H1 (cell line): ENCODE data around the gene IRF8. TPM values are rescaled to one million over a fixed set of nuclear protein-coding genes. Genes with fewer than 3 reads are reported as not detected.

ENCODE experiments used
- CTCF ChIA-PET: fragments of 300-600 bp; sonication (Branson Sonifier 250); formaldehyde crosslinking; loops from one replicate; lab custom pipeline; 2021; ENCODE audit not compliant: partially characterized antibody; lab: Charles Lee
- POLR2A ChIA-PET: fragments of 300-600 bp; sonication (Branson Sonifier 250); formaldehyde crosslinking; loops from one replicate; lab custom pipeline; 2021; ENCODE audit warnings: inconsistent platforms; ENCODE audit not compliant: partially characterized antibody; lab: Charles Lee
- DNase-seq, 2 experiments: peaks; one replicate each; pipeline versions ENCODE4 v3.0.0 to v3.0.0-alpha.2; 2010 to 2022; ENCODE audit warnings: low spot score in 2 of 2, low read depth in 1 of 2, mixed read lengths in 1 of 2
- FAIRE-seq: peaks from 2 replicates; lab custom pipeline; 2011; peaks lifted over from hg19 to GRCh38; lab: Jason Lieb, UNC
- H2AFZ ChIP-seq: 2 replicates; pipeline ENCODE4 v1.8.1; 2012; ENCODE audit warnings: low read length, inconsistent platforms
- H2AK5ac ChIP-seq: 2 replicates; pipeline ENCODE4 v1.6.1; 2013; ENCODE audit warnings: low read depth, low read length
- H2BK120ac ChIP-seq: replicated peaks from 2 replicates; pipeline ENCODE3; 2013; ENCODE audit warnings: low read depth, low read length, inconsistent platforms
- H2BK12ac ChIP-seq: 2 replicates; pipeline ENCODE4 v1.6.1; 2013; ENCODE audit warnings: low read depth, low read length
- H2BK15ac ChIP-seq: 2 replicates; pipeline ENCODE4 v1.6.1; 2013; ENCODE audit warnings: low read length
- H2BK20ac ChIP-seq: 2 replicates; pipeline ENCODE4 v1.6.1; 2013; ENCODE audit warnings: low read length
- H2BK5ac ChIP-seq: 2 replicates; pipeline ENCODE4 v1.6.1; 2013; ENCODE audit warnings: low read depth, low read length
- H3K14ac ChIP-seq: 2 replicates; pipeline ENCODE4 v1.6.1; 2013; ENCODE audit warnings: inconsistent platforms; ENCODE audit not compliant: insufficient read length
- H3K18ac ChIP-seq: 2 replicates; pipeline ENCODE4 v1.6.1; 2013; ENCODE audit warnings: low read length; ENCODE audit errors: extremely low read depth
- H3K23ac ChIP-seq: 2 replicates; pipeline ENCODE4 v1.6.1; 2013; ENCODE audit warnings: inconsistent platforms; ENCODE audit not compliant: insufficient read length
- H3K23me2 ChIP-seq: 2 replicates; pipeline ENCODE4 v1.6.1; 2013; ENCODE audit warnings: low read depth, low read length
- H3K27ac ChIP-seq: 2 replicates; pipeline ENCODE4 v1.6.1; 2011; ENCODE audit warnings: low read depth, low read length, inconsistent platforms
- H3K27me3 ChIP-seq, 4 experiments: replicated peaks in 1 of 4; 1 replicate in 1 of 4; 2 replicates in 3 of 4; pipeline versions ENCODE4 v1.6.1 to v1.8.1; 2011 to 2013; ENCODE audit warnings: low read length in 3 of 4, mild to moderate bottlenecking in 3 of 4, inconsistent platforms in 2 of 4, mixed read lengths in 2 of 4, moderate library complexity in 1 of 4; ENCODE audit not compliant: control insufficient read depth in 3 of 4, insufficient read depth in 3 of 4; ENCODE audit errors: extremely low read depth in 1 of 4
- H3K36me3 ChIP-seq, 4 experiments: 2 replicates each; pipeline versions ENCODE4 v1.6.1 to v1.8.1; 2011 to 2013; ENCODE audit warnings: mild to moderate bottlenecking in 4 of 4, low read length in 3 of 4, moderate library complexity in 2 of 4, control low read depth in 1 of 4, inconsistent platforms in 1 of 4; ENCODE audit not compliant: insufficient read depth in 4 of 4, control insufficient read depth in 2 of 4
- H3K4ac ChIP-seq: replicated peaks from 2 replicates; pipeline ENCODE3; 2013; ENCODE audit warnings: low read length, low read depth, mixed read lengths, inconsistent platforms; ENCODE audit not compliant: insufficient read length
- H3K4me1 ChIP-seq, 4 experiments: replicated peaks in 1 of 4; 1 replicate in 1 of 4; 2 replicates in 3 of 4; pipeline versions ENCODE4 v1.6.1 to v1.8.1; 2011 to 2013; ENCODE audit warnings: low read length in 3 of 4, inconsistent platforms in 2 of 4, mixed read lengths in 1 of 4; ENCODE audit not compliant: insufficient read depth in 4 of 4, control insufficient read depth in 3 of 4
- H3K4me2 ChIP-seq, 2 experiments: 2 replicates each; pipeline versions ENCODE4 v1.6.1 to v1.8.1; 2011 to 2013; ENCODE audit warnings: low read depth in 2 of 2, low read length in 2 of 2, control low read depth in 1 of 2, inconsistent platforms in 1 of 2, mild to moderate bottlenecking in 1 of 2; ENCODE audit not compliant: insufficient read depth in 1 of 2
- H3K4me3 ChIP-seq, 4 experiments: fragments of 200-600, 300-600 bp in 1 of 4; sonication (generic), shearing (Covaris generic), sonication (Bioruptor Twin) in 1 of 4; 2 replicates each; pipeline versions ENCODE4 v1.5.1 to v1.8.1; 2011 to 2016; ENCODE audit warnings: low read length in 4 of 4, low read depth in 3 of 4, control low read depth in 2 of 4, inconsistent platforms in 2 of 4, mild to moderate bottlenecking in 2 of 4, mixed read lengths in 1 of 4, moderate library complexity in 1 of 4; ENCODE audit not compliant: insufficient read depth in 2 of 4; ENCODE audit errors: extremely low read depth in 1 of 4
- H3K56ac ChIP-seq: replicated peaks from 2 replicates; pipeline ENCODE3; 2013; ENCODE audit warnings: low read depth, mild to moderate bottlenecking, mixed read lengths, low read length, inconsistent platforms; ENCODE audit not compliant: insufficient read length
- H3K79me1 ChIP-seq: 2 replicates; pipeline ENCODE4 v1.6.1; 2013; ENCODE audit warnings: low read depth, low read length, control low read depth
- H3K79me2 ChIP-seq, 2 experiments: 2 replicates each; pipeline versions ENCODE4 v1.6.1 to v1.8.1; 2012 to 2013; ENCODE audit warnings: low read length in 2 of 2, mild to moderate bottlenecking in 2 of 2, inconsistent platforms in 1 of 2; ENCODE audit not compliant: insufficient read depth in 2 of 2, control insufficient read depth in 1 of 2
- H3K9ac ChIP-seq, 4 experiments: replicated peaks in 1 of 4; 1 replicate in 1 of 4; 2 replicates in 3 of 4; pipeline versions ENCODE4 v1.6.1 to v1.8.1; 2011 to 2013; ENCODE audit warnings: low read depth in 3 of 4, low read length in 3 of 4, control low read depth in 2 of 4, mild to moderate bottlenecking in 2 of 4, moderate library complexity in 2 of 4, inconsistent platforms in 1 of 4; ENCODE audit errors: extremely low read depth in 1 of 4
- H3K9me3 ChIP-seq, 2 experiments: 2 replicates each; pipeline versions ENCODE4 v1.6.1 to v1.8.1; 2012 to 2013; ENCODE audit warnings: mild to moderate bottlenecking in 2 of 2, moderate library complexity in 2 of 2, control low read depth in 1 of 2, inconsistent platforms in 1 of 2, low read depth in 1 of 2, low read length in 1 of 2, mixed read lengths in 1 of 2; ENCODE audit not compliant: insufficient read depth in 2 of 2
- H4K20me1 ChIP-seq, 2 experiments: replicated peaks in 1 of 2; 2 replicates each; pipeline versions ENCODE3 to v1.8.1; 2011 to 2013; ENCODE audit warnings: inconsistent platforms in 2 of 2, low read length in 2 of 2, mild to moderate bottlenecking in 1 of 2; ENCODE audit not compliant: insufficient read depth in 2 of 2, control insufficient read depth in 1 of 2
- H4K5ac ChIP-seq: 2 replicates; pipeline ENCODE4 v1.6.1; 2013; ENCODE audit warnings: low read length, low read depth, mixed read lengths, inconsistent platforms; ENCODE audit not compliant: insufficient read length
- H4K8ac ChIP-seq: 2 replicates; pipeline ENCODE4 v1.8.0; 2013; ENCODE audit warnings: mild to moderate bottlenecking, moderate library complexity, low read length, inconsistent platforms; ENCODE audit not compliant: insufficient read depth; ENCODE audit errors: extremely low read depth
- H4K91ac ChIP-seq: replicated peaks from 2 replicates; pipeline ENCODE3; 2013; ENCODE audit warnings: low read length, mixed read lengths, inconsistent platforms; ENCODE audit not compliant: insufficient read length
- WGBS, 2 experiments: shearing (Covaris generic) in 1 of 2; methylation state at CpG; one replicate each; pipeline versions ENCODE4 v1.1.6 to v1.1.7; 2013 to 2015; ENCODE audit warnings: low lambda C conversion rate in 2 of 2, mixed read lengths in 2 of 2, inconsistent platforms in 1 of 2, low coverage in 1 of 2, missing lambda C conversion rate in 1 of 2; ENCODE audit not compliant: insufficient replicate concordance in 2 of 2, insufficient coverage in 1 of 2, insufficient read length in 1 of 2; ENCODE audit errors: extremely low coverage in 1 of 2, missing lambda C conversion rate in 1 of 2; 5-methylcytosine and 5-hydroxymethylcytosine counted together
- polyA plus RNA-seq, 7 experiments: library from polyadenylated mRNA; depleted of rRNA in 3 of 7; stranded (reverse) in 5 of 7; unstranded in 2 of 7; fragments of >200 nt in 5 of 7; fragments of 200-250 nt in 2 of 7; gene quantifications; 1 replicate in 5 of 7; 2 replicates in 1 of 7; 4 replicates in 1 of 7; pipeline versions ENCODE4 v1.2.1 to v1.2.3, GENCODE V29; 2011 to 2013; ENCODE audit warnings: missing spikeins in 2 of 7, mixed read lengths in 2 of 7
- total RNA-seq: library from RNA; stranded (reverse); fragmentation: NEBNext Ultra II Directional; extraction: Animal tissue kit (Norgen Biotek cat#: 25700); gene quantifications from 2 replicates; pipeline ENCODE4 v1.2.1, GENCODE V29; 2021

The IRF8 gene
- total and polyA plus RNA-seq, 2 of the 8 experiments (the other 6 are each of a cell fraction or from before 2014, with no cell fraction given), result 0.35 to 2.0 TPM

- H3K56ac ChIP-seq, result no peak overlapping the region
- ChIA-PET CTCF (no interaction called here), POLR2A (no interaction called here)
- H3K4me3 ChIP-seq, result no peak overlapping the region
- WGBS, 2 experiments, result 94% methylated on average over 8 of the region's 8 CpGs; no CpG with 5 or more reads in 1 of the 2 experiments
- H4K8ac ChIP-seq, result no peak overlapping the region
- H2AFZ ChIP-seq, result no peak overlapping the region
- H2BK20ac ChIP-seq, result no peak overlapping the region
- no peak overlapping the region for H3K4ac ChIP-seq
- H2AK5ac ChIP-seq, result no peak overlapping the region
- no peaks in the 10 kb centered on the region for H3K4me1 ChIP-seq
- H3K23ac ChIP-seq, result no peak overlapping the region
- H3K18ac ChIP-seq, result no peak overlapping the region
- H3K9me3 ChIP-seq, result no peaks in the 10 kb centered on the region
- no peak overlapping the region for H3K27ac ChIP-seq
- FAIRE-seq (no peak), DNase-seq (no peak)
- H3K9ac ChIP-seq, result no peak overlapping the region
- H3K14ac ChIP-seq, result no peak overlapping the region
- no peak overlapping the region for H2BK12ac ChIP-seq
- H4K5ac ChIP-seq, result no peak overlapping the region
- H2BK120ac ChIP-seq, result no peak overlapping the region
- no peaks in the 10 kb centered on the region for H3K79me1 ChIP-seq
- H2BK15ac ChIP-seq, result no peak overlapping the region
- H3K23me2 ChIP-seq, result no peaks in the 10 kb centered on the region
- H4K91ac ChIP-seq, result no peak overlapping the region
- peaks cover 0 to 1% of the 10 kb centered on the region in 2 experiments for H4K20me1 ChIP-seq
- no peaks in the 10 kb centered on the region; a peak in 1 of 7 replicates for H3K27me3 ChIP-seq
- H3K79me2 ChIP-seq, result no peaks in the 10 kb centered on the region
- H3K4me2 ChIP-seq, result no peak overlapping the region
- no peaks in the 10 kb centered on the region for H3K36me3 ChIP-seq
- no peak overlapping the region for H2BK5ac ChIP-seq
Observed at GRCh38 chr16:85958731-85959130, 59.8 kb downstream of the IRF8 start.
